NCI-H774 (cell line): ENCODE data around the gene CEP295NL.
"Not testable (repeated sequence)": the region's sequence is repeated elsewhere in the genome, so short reads cannot be mapped to it uniquely, and the experiment has no call there.

ENCODE experiments used
- DNase-seq: peaks from one replicate; lab custom pipeline; 2025; lab: John Stamatoyannopoulos, UW

Gene CEP295NL

DNA sequence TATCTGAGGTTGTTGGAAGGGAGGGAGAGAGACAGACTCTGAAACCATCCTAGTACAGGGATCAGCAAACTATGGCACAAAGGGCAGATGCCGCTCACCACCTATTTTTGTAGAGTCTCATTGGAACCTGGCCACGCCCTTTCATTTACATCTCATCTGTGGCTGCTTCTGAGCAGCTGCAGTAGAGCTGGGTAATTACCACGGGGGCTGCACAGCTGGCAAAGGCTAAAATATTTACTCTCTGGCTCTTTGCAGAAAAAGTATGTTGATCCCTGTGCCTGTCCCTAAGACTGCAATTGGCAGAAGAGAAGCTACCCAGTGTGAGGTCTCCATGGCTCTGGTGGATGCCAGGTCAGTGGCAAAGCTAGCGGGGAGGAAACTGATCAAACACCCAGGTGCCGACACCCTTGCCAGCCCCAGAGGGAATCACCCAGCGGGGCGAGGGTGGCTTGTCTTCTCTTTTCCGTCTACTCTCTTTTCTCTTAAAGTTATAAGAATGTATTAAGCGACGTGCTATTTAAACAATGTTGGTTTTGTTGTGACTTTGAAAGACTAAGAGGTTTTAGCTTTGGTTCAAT lies 14.0 kb downstream of the CEP295NL start:
- peak; percentile 14 for DNase-seq

DNA sequence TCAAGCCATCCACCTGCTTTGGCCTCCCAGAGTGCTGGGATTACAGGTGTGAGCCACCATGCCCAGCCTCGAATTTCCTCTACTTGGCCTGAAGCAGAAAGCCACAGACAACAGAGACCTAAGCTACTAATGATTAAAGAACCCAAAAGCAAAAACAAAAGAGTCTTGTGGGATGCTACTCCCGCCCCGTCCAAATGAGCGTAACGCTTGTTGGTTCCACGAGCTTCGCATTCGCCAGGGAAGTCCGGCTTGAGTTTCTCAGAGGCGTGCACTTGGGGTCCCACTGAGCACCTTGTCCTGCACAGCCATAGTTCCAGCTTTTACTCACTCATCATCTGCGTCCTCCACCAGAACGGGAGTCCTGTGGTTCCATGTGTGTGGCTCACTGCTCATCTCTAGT lies 16.0 kb downstream of the CEP295NL start:
- DNase-seq, result no peak

GRCh38 chr17:78885956-78886355 lies 17.0 kb downstream of the CEP295NL start:
- no peak for DNase-seq

DNA sequence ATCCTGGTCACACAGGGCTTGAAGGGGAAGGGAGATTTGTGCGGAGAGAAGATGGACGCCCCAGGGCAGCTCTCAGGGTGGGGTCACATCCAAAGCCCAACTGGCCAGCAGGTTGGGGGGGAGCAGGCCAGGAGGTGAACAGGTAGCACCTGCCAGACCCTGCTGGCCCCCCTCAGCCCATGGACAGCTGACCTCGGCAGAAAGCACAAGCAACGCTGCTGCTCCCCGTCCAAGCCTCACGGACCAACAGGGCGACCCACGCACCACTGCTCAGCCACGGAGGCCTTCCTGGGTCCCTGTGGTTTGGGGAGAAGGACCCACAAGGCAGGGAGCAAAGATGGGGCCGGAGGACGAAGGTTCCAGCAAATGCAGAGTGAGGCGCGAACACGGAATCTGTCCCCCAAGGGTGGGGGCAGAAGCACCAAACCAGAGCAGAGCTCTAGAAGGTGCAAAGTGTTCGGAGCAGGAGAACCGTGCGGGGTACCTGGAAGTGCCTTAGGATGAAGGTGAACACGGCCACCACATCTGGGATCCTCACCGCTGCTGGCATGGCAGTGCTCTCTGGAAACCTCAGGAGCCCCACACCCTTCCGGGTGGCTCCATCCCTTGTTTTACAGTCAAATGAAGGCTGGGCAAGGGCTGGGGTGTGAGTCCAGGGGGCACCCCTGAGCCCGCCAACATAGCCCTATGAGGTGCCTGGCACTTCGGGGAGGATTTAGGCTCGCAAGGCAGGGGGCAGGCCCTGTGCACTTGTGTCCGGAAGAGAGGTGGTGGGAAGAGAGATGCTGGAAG lies 17.9 kb downstream of the CEP295NL start:
- no peak for DNase-seq

- DNase-seq, result no peak
Observed at GRCh38 chr17:78884148-78884825, 18.7 kb downstream of the CEP295NL start.

DNA sequence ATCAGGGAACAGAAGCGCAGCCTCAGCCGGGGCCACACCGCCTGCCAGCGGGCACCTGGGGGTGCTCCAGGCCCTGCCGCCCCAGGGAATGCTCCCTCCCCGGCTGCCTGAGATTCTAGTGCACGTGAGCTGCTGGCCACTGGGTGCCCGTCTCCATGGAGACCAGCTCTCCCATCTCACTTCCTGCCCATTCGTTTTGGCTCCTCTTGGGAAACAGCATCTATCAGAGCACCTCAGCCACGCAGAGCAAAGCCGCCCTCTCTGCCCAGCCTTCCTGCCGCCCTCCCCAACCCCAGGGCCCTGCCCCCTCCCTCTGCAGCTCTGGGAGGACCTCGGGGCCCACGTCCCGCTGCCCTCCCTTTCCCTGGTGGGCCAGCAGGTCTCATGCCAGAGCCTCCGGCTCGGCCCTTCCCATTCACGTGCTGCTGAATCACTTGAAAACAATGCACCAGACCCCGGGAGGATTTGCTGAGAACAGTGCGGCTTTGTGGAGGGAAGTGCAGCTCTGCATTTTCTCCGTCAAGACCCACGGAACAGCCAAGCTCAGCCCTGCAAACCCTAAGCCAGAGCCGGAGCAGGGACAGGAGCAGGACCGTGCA lies 19.4 kb downstream of the CEP295NL start:
- DNase-seq, result peak; percentile 67

DNA sequence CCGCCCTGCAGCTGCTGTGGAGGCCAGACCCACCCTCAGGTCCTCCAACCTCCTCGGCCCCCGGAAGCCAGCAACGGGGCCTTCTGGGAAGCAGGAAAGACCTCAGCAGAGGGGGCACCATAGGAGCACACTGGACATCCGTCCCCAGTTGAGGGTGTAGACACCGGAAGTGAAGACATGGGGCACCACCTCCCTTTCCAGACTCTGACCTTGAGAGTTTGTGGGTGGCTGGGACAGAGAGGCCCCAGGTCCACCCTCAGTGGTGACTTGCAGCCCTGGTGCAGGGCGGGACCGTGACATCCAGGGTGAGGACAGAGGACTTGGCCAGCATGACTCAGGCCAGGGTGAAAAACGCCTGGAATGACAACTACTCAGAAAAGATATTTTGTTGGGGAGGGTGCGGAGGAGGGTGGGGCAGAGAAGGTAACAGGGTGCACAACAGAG lies 19.9 kb downstream of the CEP295NL start:
- DNase-seq, result no peak

GRCh38 chr17:78882540-78883088 lies 20.4 kb downstream of the CEP295NL start:
- no peak for DNase-seq

- DNase-seq, result no peak
Observed at GRCh38 chr17:78879635-78880186, 23.3 kb downstream of the CEP295NL start.

- no peak for DNase-seq
Observed at GRCh38 chr17:78878871-78879527, 24.0 kb downstream of the CEP295NL start.

DNA sequence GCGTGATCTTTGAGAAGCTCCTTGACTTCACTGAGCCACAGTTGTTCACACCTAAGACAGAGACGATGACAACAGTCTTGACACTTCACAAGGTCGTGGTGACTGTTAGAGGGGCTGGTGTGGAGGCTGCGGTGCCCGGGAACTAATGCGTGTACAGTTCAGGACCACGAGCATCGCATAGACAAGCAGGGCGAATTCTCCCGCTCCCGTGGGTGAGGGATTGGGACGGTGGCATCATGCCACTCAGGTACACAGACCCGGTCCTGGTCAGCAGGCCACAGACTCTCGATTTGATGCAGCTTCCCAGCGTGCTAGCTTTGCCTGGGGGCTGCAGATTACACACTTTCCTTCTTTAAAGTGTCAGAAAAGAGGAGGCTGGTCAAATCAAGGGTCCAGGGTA lies 24.7 kb downstream of the CEP295NL start:
- no peak for DNase-seq

DNA sequence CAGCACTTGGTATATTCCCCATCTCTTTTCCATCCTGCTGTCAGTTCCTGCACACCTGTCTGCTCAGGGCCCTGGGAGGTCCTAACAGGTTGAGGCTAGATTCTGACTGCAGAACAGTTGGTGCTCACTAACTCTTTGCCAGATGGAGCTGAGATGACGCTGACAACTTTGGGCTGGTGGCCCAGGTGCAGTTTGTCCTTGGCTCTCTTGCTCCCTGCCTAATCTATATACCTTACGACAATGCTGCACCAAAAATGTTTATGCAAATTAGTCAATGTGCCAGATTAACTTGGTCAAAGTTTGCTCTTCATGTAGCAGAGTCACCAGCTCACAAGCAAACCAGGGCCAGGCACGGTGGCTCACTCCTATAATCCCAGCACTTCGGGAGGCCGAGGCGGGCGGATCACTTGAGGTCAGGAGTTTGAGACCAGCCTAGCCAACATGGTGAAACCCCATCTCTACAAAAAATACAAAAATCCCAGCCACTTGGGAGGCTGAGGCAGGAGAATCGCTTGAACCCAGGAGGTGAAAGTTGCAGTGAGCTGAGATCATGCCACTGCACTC lies 26.0 kb downstream of the CEP295NL start:
- DNase-seq, result not testable (repeated sequence)

DNA sequence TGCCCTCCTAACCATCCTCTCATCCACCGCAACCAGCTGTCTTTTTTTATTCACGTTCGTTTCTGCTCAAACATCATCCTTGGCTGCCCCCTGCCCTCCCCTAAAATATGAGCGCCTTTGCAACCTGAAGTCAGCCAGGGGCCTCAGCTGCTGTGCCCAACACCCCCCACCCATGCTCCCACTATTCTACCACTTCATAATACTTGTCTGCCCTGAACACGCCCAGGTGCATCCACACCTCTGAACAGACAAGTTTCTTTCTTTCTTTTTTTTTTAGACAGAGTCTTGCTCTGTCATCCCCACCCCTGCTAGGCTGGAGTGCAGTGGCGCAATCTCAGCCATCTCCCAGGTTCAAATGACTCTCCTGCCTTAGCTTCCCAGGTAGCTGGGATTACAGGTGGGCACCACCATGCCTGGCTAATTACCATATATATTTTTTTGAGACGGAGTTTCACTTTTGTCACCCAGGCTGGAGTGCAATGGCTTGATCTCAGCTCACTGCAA lies 26.9 kb downstream of the CEP295NL start:
- DNase-seq, result no peak

- no peak for DNase-seq
Observed at GRCh38 chr17:78875363-78876093, 27.5 kb downstream of the CEP295NL start.

- peak; percentile 83 for DNase-seq
Observed at GRCh38 chr17:78873519-78874340, 29.3 kb downstream of the CEP295NL start.

GRCh38 chr17:78872486-78872885 lies 30.5 kb downstream of the CEP295NL start:
- peak; percentile 10 for DNase-seq

DNA sequence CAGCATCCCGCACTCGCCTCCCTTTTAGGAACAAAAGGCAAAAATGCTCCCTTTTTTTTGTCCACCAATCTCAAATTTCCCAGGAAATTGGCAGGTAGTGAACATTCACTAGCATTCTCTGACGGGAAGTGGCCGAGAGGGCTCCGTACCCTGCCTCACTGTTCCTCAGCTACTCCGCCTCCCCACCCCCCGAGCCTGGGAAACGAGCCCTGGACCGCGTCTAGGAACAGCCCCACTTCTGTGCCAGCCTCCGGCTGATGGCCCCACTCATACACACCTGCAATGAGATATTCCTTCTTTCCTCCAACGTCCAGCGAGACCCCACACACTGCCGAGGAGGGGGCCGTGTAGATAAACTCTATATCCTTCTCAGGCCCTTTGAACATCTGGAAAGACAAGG lies 32.4 kb downstream of the CEP295NL start:
- DNase-seq, result no peak

DNA sequence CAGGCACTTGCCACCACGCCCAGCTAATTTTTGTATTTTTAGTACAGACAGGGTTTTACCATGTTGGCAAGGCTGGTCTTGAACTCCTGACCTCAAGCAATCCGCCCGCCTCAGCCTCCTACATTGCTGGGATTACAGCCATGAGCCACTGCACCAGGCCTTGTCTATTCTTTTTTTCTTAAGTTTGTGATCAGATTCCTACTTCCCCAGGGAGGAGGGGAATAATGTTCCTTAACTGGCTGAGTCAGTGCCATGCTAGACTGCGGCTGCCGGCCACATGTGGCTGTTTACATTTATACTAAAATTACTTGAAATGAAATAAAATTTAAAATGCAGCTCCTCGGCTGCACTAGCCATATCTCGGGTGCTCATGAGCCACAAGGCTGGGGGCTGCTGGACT lies 34.6 kb downstream of the CEP295NL start:
- no peak for DNase-seq

GRCh38 chr17:78867046-78867445 lies 36.0 kb downstream of the CEP295NL start:
- DNase-seq, result not testable (repeated sequence)
